Measurements from ENCODE around the gene SMC2.

GRCh38 chr9:104090578-104090977 is 3.5 kb upstream of the SMC2 start:
- no peak for TF ChIP-seq POLR2A (IDR thresholded peaks at IDR 0.05)
- TF ChIP-seq CTCF (IDR thresholded peaks at IDR 0.05): no peak
- no peak for TF ChIP-seq POLR2AphosphoS5 (IDR thresholded peaks at IDR 0.05)
